Measurements from ENCODE around the gene CHCHD10. TPM values are rescaled to one million over a fixed set of nuclear protein-coding genes. Genes with fewer than 3 reads are reported as not detected.
A peak's percentile ranks its signal among the peaks of the same experiment; 100 is the strongest.

Gene CHCHD10
- total and polyA plus RNA-seq, 2 of the 4 experiments (the other 2 are of a cell fraction), result 2.2 to 11.2 TPM

DNA sequence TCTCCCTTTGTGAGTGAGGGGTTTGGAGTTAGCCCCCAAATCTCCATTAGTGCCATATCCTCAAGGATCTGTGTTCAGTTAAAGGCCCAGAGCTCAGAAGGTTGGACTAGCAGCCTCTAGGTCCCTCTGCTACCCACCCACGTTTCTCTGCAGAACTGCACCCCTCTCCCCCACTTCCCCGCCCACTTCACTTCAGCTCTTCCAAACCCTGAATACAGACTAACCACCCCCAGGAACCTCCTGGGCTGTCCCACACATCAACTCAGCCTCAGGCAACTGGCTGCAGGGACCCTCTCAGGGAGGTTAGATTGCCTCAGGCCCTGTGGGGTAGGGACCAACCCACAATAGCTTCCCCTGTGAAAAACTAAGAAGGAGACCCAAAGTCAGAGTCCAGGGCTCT lies 14.4 kb downstream of the CHCHD10 start:
- no peak overlapping the region for H2BK120ac ChIP-seq (ENCODE audit: low read depth, low read length)
- 0 out of 2 replicates have a peak, but pooled peaks cover 1% of the 10 kb centered on the region for H3K27me3 ChIP-seq (ENCODE audit: control insufficient read depth, insufficient read depth, low read length)
- no peak overlapping the region for H3K14ac ChIP-seq (replicated peaks; ENCODE audit: low read depth, low read length)
- H4K91ac ChIP-seq (ENCODE audit: insufficient read depth, low read depth, low read length), result no peak overlapping the region
- no peak overlapping the region for H2AK5ac ChIP-seq (ENCODE audit: low read depth, low read length)
- no peak overlapping the region for H3K9ac ChIP-seq (ENCODE audit: low read depth, low read length)
- H3K27ac ChIP-seq (ENCODE audit: insufficient read depth, low read length), result no peak overlapping the region
- no TSS peak for BruUV-seq (replicated peaks)
- no peak overlapping the region for H3K4ac ChIP-seq (ENCODE audit: low read depth, low read length)
- WGBS, 2 experiments (ENCODE audit: extremely low coverage in 2 of 2, insufficient read length in 1 of 2), result 50% methylated on average over 1 of the region's 2 CpGs; no CpG with 5 or more reads in 1 of the 2 experiments
- no peak overlapping the region for H4K8ac ChIP-seq (ENCODE audit: low read depth in 2 of 2, low read length in 2 of 2)
- CTCF ChIA-PET, result no interaction called here
- peak overlapping the region; percentile 24 for H2AK9ac ChIP-seq (replicated peaks; ENCODE audit: low read depth, low read length, poor library complexity)
- no peaks in the 10 kb centered on the region for H3K36me3 ChIP-seq (ENCODE audit: control insufficient read depth, insufficient read depth, low read length)
- POLR2A ChIA-PET (ENCODE audit: unreplicated experiment), result no interaction called here
- in situ Hi-C loops (cut with MboI; ENCODE audit: low sequenced_read_pairs) (no loop called here), dilution Hi-C loops (cut with HindIII; ENCODE audit: low sequenced_read_pairs, unreplicated experiment) (no loop called here), intact Hi-C loops (cut with micrococcal nuclease) (no loop called here)
- H3K4me1 ChIP-seq (ENCODE audit: control insufficient read depth, insufficient read depth, low read length), result peaks cover 4% of the 10 kb centered on the region
- no peak overlapping the region for H3K23ac ChIP-seq (ENCODE audit: low read depth, low read length)
- H3K4me3 ChIP-seq (ENCODE audit: insufficient read depth, low read depth, low read length), result no peak overlapping the region
- H2BK20ac ChIP-seq (ENCODE audit: low read depth, low read length), result no peak overlapping the region
- H3K56ac ChIP-seq (ENCODE audit: extremely low read depth, insufficient read depth, low read length), result no peak overlapping the region
- no peak for TF ChIP-seq FOS (IDR thresholded peaks at IDR 0.05; ENCODE audit: low read depth, low read length)
- TF ChIP-seq POLR2A (IDR thresholded peaks at IDR 0.05; ENCODE audit: low read depth, low read length), result no peak
- TF ChIP-seq, protein P1, sequence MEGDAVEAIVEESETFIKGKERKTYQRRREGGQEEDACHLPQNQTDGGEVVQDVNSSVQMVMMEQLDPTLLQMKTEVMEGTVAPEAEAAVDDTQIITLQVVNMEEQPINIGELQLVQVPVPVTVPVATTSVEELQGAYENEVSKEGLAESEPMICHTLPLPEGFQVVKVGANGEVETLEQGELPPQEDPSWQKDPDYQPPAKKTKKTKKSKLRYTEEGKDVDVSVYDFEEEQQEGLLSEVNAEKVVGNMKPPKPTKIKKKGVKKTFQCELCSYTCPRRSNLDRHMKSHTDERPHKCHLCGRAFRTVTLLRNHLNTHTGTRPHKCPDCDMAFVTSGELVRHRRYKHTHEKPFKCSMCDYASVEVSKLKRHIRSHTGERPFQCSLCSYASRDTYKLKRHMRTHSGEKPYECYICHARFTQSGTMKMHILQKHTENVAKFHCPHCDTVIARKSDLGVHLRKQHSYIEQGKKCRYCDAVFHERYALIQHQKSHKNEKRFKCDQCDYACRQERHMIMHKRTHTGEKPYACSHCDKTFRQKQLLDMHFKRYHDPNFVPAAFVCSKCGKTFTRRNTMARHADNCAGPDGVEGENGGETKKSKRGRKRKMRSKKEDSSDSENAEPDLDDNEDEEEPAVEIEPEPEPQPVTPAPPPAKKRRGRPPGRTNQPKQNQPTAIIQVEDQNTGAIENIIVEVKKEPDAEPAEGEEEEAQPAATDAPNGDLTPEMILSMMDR (conservative IDR thresholded peaks at IDR 0.05; ENCODE audit: low read depth, low read length), result no peak
- TF ChIP-seq ELK1 (IDR thresholded peaks at IDR 0.05; ENCODE audit: borderline replicate concordance, low read depth, low read length), result no peak
- no peak overlapping the region for H3K4me2 ChIP-seq (ENCODE audit: low read depth, low read length)
- ATAC-seq (ENCODE audit: low read depth) (no peak), DNase-seq (no peak)
- H2BK5ac ChIP-seq (ENCODE audit: low read depth, low read length, poor library complexity, severe bottlenecking), result no peak overlapping the region
- no peak overlapping the region for H2AFZ ChIP-seq (replicated peaks; ENCODE audit: low read length, poor library complexity)
- no peak overlapping the region for H4K5ac ChIP-seq (ENCODE audit: low read depth, low read length)
- no peaks in the 10 kb centered on the region for H4K20me1 ChIP-seq (ENCODE audit: insufficient read depth, low read length)
- no peak overlapping the region for H3K18ac ChIP-seq (ENCODE audit: low read depth, low read length)
- H3K9me1 ChIP-seq (ENCODE audit: insufficient read depth, low read length), result peaks cover 5% of the 10 kb centered on the region
- H3K79me1 ChIP-seq (ENCODE audit: low read depth in 1 of 2, low read length in 2 of 2), result peaks cover 8 to 14% of the 10 kb centered on the region in 2 experiments; a peak in 3 of 4 replicates
- no peak overlapping the region for H2BK15ac ChIP-seq (ENCODE audit: low read depth, low read length)
- no peaks in the 10 kb centered on the region for H3K9me3 ChIP-seq (ENCODE audit: control insufficient read depth, insufficient read depth, low read length)

All from IMR-90 (cell line).